Esophagus squamous epithelium (tissue), 4 donors: Measurements from ENCODE around the gene CYCS.

Experiments
- CTCF ChIP-seq, 6 experiments: fragments of 450-650 bp in 4 of 6; fragments of 200-600 bp in 2 of 6; sonication (generic) in 2 of 6; IDR thresholded peaks; one replicate each; pipeline ENCODE4 v1.5.1; 2016 to 2019; ENCODE audit warnings: antibody characterized with exemption in 6 of 6, mild to moderate bottlenecking in 4 of 6, moderate library complexity in 4 of 6
- POLR2A ChIP-seq, 4 donors: fragments of 450-650 bp; IDR thresholded peaks; one replicate each; pipeline ENCODE4 v1.6.1; 2017; ENCODE audit warnings: antibody characterized with exemption in 4 of 4, mild to moderate bottlenecking in 4 of 4, moderate library complexity in 3 of 4

DNA sequence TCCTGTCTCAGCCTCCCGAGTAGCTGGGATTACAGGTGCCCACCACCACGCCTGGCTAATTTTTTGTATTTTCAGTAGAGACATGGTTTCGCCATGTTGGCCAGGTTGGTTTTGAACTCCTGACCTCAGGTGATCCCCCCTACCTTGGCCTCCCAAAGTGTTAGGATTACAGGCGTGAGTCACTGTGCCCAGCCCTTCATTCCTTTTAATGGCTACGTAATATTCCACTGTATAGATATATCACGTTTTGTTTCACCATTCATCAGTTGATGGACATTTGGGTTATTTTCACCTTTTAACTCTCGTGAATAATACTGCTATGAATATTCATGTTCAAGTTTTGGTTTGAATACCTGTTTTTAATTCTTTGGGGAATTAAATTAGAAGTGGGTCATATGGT, 44.6 kb upstream of the CYCS start:
- TF ChIP-seq CTCF (IDR thresholded peaks at IDR 0.05) (no peak), POLR2A (IDR thresholded peaks at IDR 0.05) (no peak)
